Measurements from ENCODE around the gene CAMK2D. TPM values are rescaled to one million over a fixed set of nuclear protein-coding genes. Genes with fewer than 3 reads are reported as not detected.
A peak's percentile ranks its signal among the peaks of the same experiment; 100 is the strongest.

The CAMK2D gene
- total RNA-seq, 1 donor from 2014 or later: 31.7 TPM

DNA sequence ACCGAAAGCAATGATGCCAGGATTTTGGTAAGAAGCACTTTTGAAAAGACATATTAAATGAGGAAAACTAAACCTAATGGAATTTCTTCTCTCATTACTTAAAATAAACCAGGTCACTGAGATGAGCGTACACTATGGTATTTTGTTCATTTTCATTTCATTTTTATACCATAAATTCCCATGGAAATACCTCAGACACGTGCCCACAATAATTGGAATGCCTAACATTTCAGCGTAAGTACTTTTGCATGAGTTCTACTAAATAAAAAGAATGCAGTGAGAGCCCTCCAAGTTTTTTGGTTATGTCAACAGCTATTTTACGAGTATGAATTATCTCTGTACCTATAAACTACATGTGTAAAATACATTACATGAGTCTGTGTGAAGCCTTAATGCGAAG lies 3.2 kb downstream of the CAMK2D start:
- peak overlapping the region; percentile 82 for H3K27ac Mint-ChIP-seq
- TF ChIP-seq, protein P1, sequence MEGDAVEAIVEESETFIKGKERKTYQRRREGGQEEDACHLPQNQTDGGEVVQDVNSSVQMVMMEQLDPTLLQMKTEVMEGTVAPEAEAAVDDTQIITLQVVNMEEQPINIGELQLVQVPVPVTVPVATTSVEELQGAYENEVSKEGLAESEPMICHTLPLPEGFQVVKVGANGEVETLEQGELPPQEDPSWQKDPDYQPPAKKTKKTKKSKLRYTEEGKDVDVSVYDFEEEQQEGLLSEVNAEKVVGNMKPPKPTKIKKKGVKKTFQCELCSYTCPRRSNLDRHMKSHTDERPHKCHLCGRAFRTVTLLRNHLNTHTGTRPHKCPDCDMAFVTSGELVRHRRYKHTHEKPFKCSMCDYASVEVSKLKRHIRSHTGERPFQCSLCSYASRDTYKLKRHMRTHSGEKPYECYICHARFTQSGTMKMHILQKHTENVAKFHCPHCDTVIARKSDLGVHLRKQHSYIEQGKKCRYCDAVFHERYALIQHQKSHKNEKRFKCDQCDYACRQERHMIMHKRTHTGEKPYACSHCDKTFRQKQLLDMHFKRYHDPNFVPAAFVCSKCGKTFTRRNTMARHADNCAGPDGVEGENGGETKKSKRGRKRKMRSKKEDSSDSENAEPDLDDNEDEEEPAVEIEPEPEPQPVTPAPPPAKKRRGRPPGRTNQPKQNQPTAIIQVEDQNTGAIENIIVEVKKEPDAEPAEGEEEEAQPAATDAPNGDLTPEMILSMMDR (IDR thresholded peaks at IDR 0.05; ENCODE audit: unreplicated experiment): no peak
- H3K36me3 Mint-ChIP-seq: no peaks in the 10 kb centered on the region
- H3K4me3 Mint-ChIP-seq: peak overlapping the region; percentile 36
- DNase-seq (ENCODE audit: low spot score in 2 of 2, unreplicated experiment in 2 of 2): no peak
- H3K4me1 Mint-ChIP-seq: peaks cover 41% of the 10 kb centered on the region
- no peaks in the 10 kb centered on the region for H3K27me3 Mint-ChIP-seq (ENCODE audit: low read depth)
- no peaks in the 10 kb centered on the region for H3K9me3 Mint-ChIP-seq

DNA sequence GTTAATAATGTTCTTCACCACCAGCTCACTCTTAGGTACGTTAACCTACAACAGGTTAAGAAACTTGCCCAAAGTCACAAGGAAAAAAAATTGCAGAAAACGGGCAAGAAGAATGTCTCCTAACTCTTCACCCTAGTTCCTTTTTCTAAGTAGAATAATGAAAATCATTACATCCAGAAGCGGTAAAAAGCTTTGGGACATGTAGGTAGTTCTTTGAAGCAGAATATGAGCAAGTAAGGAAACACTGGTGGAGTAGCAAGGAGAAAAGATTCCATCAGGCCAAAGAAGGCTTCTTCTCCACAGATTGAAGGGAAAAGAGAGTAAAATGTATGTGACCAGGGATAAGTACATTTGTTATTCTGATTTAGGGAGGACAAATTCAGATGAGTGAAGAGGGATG lies 4.1 kb downstream of the CAMK2D start:
- no peaks in the 10 kb centered on the region for H3K9me3 Mint-ChIP-seq
- no peak overlapping the region for H3K27ac Mint-ChIP-seq
- H3K4me1 Mint-ChIP-seq: peaks cover 34% of the 10 kb centered on the region

DNA sequence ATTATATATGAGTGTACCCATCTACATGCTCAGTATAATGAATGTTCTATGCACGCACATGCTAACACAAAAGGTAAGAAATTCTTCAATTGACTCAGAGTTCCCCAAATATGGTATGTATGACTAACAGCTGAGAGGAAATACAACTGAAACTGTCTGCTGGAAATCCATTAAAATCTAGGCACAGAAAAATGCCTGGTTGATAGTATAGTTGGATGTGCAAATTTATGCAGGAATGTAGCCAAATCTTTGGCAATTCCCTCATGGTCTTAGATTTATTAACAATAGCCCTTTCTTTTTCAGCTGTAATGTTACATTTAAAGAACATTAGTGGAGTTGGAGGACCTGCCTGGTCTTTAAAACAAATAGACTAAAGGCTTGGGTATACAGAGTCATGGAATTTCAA lies 5.5 kb downstream of the CAMK2D start:
- Mint-ChIP-seq H3K4me3 (no peak overlapping the region), H3K27ac (no peak overlapping the region), H3K36me3 (no peaks in the 10 kb centered on the region), H3K27me3 (ENCODE audit: low read depth) (no peaks in the 10 kb centered on the region), H3K9me3 (no peaks in the 10 kb centered on the region), H3K4me1 (peaks cover 32% of the 10 kb centered on the region)
- DNase-seq (ENCODE audit: low spot score in 2 of 2, unreplicated experiment in 2 of 2): no peak
- TF ChIP-seq, protein P1 (IDR thresholded peaks at IDR 0.05; ENCODE audit: unreplicated experiment): no peak

More for the DNA sequence above, 4.1 kb downstream of the CAMK2D start:
- H3K27me3 Mint-ChIP-seq (ENCODE audit: low read depth): no peaks in the 10 kb centered on the region
- no peak overlapping the region for H3K4me3 Mint-ChIP-seq
- no peaks in the 10 kb centered on the region for H3K36me3 Mint-ChIP-seq
- TF ChIP-seq, protein P1 (IDR thresholded peaks at IDR 0.05; ENCODE audit: unreplicated experiment): no peak
- no peak for DNase-seq (ENCODE audit: low spot score in 2 of 2, unreplicated experiment in 2 of 2)

DNA sequence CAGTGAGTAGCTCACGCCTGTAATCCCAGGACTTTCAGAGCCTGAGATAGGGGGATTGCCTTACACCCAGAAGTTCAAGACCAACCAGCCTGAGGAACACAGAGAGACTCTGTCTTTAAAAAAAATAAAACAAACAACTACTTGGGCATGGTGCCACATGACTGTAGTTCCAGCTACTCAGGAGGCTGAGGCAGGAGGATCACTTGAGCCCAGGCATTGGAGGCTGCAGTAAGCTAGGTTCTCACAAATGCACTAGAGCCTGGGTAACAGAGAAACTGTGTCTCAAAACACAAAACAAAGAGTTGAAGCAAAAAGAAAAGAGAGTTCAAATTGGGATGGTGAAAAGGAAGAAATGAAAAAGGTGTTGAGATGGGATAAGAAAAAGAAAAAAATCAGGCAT lies 10.8 kb downstream of the CAMK2D start:
- peaks cover 8% of the 10 kb centered on the region for H3K36me3 Mint-ChIP-seq
- H3K27ac Mint-ChIP-seq: no peak overlapping the region
- H3K27me3 Mint-ChIP-seq (ENCODE audit: low read depth): no peaks in the 10 kb centered on the region
- peaks cover 4% of the 10 kb centered on the region for H3K9me3 Mint-ChIP-seq
- peaks cover 7% of the 10 kb centered on the region for H3K4me1 Mint-ChIP-seq
- no peak for DNase-seq (ENCODE audit: low spot score in 2 of 2, unreplicated experiment in 2 of 2)
- no peak overlapping the region for H3K4me3 Mint-ChIP-seq
- TF ChIP-seq, protein P1 (IDR thresholded peaks at IDR 0.05; ENCODE audit: unreplicated experiment): no peak

DNA sequence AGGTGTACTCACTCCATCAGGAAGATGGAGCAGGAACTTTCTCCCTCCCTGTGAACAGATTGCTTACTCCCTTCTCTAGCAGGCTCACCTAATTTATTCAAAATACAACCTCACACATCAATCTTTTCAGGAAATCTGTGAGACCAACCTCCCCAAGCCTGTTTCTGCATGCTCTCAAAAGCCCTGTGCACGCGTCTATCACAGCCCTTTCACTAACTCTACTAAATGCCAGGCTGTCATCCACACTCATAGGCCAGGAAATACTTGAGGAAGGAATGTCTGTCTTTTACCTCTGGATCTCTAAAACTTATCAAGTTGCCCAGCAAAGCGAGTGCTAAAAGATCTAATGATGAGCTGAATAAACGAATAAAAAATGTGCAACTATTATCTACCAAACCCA lies 11.2 kb downstream of the CAMK2D start:
- peaks cover 7% of the 10 kb centered on the region for H3K4me1 Mint-ChIP-seq
- no peak for DNase-seq (ENCODE audit: low spot score in 2 of 2, unreplicated experiment in 2 of 2)
- no peak overlapping the region for H3K4me3 Mint-ChIP-seq
- no peaks in the 10 kb centered on the region for H3K27me3 Mint-ChIP-seq (ENCODE audit: low read depth)
- H3K36me3 Mint-ChIP-seq: peaks cover 8% of the 10 kb centered on the region
- TF ChIP-seq, protein P1 (IDR thresholded peaks at IDR 0.05; ENCODE audit: unreplicated experiment): no peak
- no peak overlapping the region for H3K27ac Mint-ChIP-seq
- H3K9me3 Mint-ChIP-seq: peaks cover 4% of the 10 kb centered on the region

DNA sequence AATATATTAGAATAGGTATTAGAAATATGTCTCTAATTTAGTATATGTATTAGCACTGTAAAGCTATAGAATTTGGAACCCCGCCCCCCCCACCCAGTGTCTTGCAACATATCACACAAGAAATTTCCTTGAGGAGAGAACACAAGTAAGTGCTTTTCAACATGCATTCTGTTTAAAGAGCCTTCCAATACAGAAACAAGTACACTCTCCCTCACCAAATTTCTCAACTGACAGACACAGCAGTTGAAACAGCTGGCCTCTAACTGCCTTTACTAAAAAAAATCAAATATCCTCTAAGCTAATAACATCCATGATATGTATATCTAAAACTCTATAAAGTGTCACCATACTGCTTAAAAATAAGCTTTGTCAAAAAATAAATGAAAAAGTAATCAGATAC lies 12.4 kb downstream of the CAMK2D start:
- Mint-ChIP-seq H3K36me3 (peaks cover 8% of the 10 kb centered on the region), H3K27ac (no peak overlapping the region), H3K27me3 (ENCODE audit: low read depth) (no peaks in the 10 kb centered on the region), H3K4me1 (peaks cover 7% of the 10 kb centered on the region), H3K4me3 (no peak overlapping the region), H3K9me3 (peaks cover 4% of the 10 kb centered on the region)
- TF ChIP-seq, protein P1 (IDR thresholded peaks at IDR 0.05; ENCODE audit: unreplicated experiment): no peak
- no peak for DNase-seq (ENCODE audit: low spot score in 2 of 2, unreplicated experiment in 2 of 2)

Measured in mesothelial cell of epicardium (in vitro differentiated cells).